A172 (cell line): ENCODE data around the gene ARHGAP10. TPM values are rescaled to one million over a fixed set of nuclear protein-coding genes. Genes with fewer than 3 reads are reported as not detected.
A peak's percentile ranks its signal among the peaks of the same experiment; 100 is the strongest.

Experiments used
- DNase-seq: peaks from one replicate; pipeline ENCODE4 v3.0.0-alpha.2; 2015; ENCODE audit warnings: low spot score
- total RNA-seq: library from RNA; depleted of rRNA; stranded (reverse); fragments of >200 nt; shearing (Covaris generic); gene quantifications from 2 replicates; pipeline ENCODE4 v1.2.3, GENCODE V29; 2014

The ARHGAP10 gene
- total RNA-seq, 1 experiment from 2014 or later, result 9.1 TPM

GRCh38 chr4:147732518-147733235 lies 789 bp downstream of the ARHGAP10 start:
- no peak for DNase-seq

- no peak for DNase-seq
These were observed 1.9 kb downstream of the ARHGAP10 start for GRCh38 chr4:147733716-147734344.

- DNase-seq, result no peak
These were observed 2.6 kb downstream of the ARHGAP10 start for GRCh38 chr4:147734496-147734895.

GRCh38 chr4:147735413-147736301 lies 3.8 kb downstream of the ARHGAP10 start:
- no peak for DNase-seq

GRCh38 chr4:147736458-147736857 lies 4.6 kb downstream of the ARHGAP10 start:
- peak; percentile 70 for DNase-seq

GRCh38 chr4:147737623-147738022 lies 5.7 kb downstream of the ARHGAP10 start:
- DNase-seq, result no peak

GRCh38 chr4:147739239-147739823 lies 7.4 kb downstream of the ARHGAP10 start:
- no peak for DNase-seq

GRCh38 chr4:147740176-147740575 lies 8.3 kb downstream of the ARHGAP10 start:
- peak; percentile 16 for DNase-seq

GRCh38 chr4:147741190-147741788 lies 9.4 kb downstream of the ARHGAP10 start:
- no peak for DNase-seq

- DNase-seq, result no peak
These were observed 16.0 kb downstream of the ARHGAP10 start for GRCh38 chr4:147747787-147748454.

GRCh38 chr4:147749811-147750321 lies 18.0 kb downstream of the ARHGAP10 start:
- no peak for DNase-seq

- DNase-seq, result no peak
These were observed 21.2 kb downstream of the ARHGAP10 start for GRCh38 chr4:147753047-147753446.

GRCh38 chr4:147754037-147754445 lies 22.2 kb downstream of the ARHGAP10 start:
- peak; percentile 19 for DNase-seq

- DNase-seq, result no peak
These were observed 23.8 kb downstream of the ARHGAP10 start for GRCh38 chr4:147755561-147756295.

GRCh38 chr4:147756417-147756816 lies 24.5 kb downstream of the ARHGAP10 start:
- DNase-seq, result no peak

GRCh38 chr4:147760176-147760575 lies 28.3 kb downstream of the ARHGAP10 start:
- DNase-seq, result no peak

- no peak for DNase-seq
These were observed 28.8 kb downstream of the ARHGAP10 start for GRCh38 chr4:147760695-147761094.

GRCh38 chr4:147761218-147761883 lies 29.5 kb downstream of the ARHGAP10 start:
- DNase-seq, result no peak

- no peak for DNase-seq
These were observed 32.4 kb downstream of the ARHGAP10 start for GRCh38 chr4:147764337-147764736.

GRCh38 chr4:147765121-147765529 lies 33.2 kb downstream of the ARHGAP10 start:
- DNase-seq, result no peak
